Neural crest cell (in vitro differentiated cells): ENCODE measurements around the gene MICAL2. TPM values are rescaled to one million over a fixed set of nuclear protein-coding genes. Genes with fewer than 3 reads are reported as not detected.
A peak's percentile ranks its signal among the peaks of the same experiment; 100 is the strongest.

Experiments
- DNase-seq: peaks from one replicate; pipeline ENCODE4 v3.0.0; 2021; ENCODE audit warnings: low read depth, mixed read lengths, low spot score
- H3K27ac Mint-ChIP-seq: one replicate; pipeline ENCODE4 v1.8.0; 2021; ENCODE audit warnings: mild to moderate bottlenecking, mixed read lengths; ENCODE audit not compliant: unreplicated experiment
- H3K27me3 Mint-ChIP-seq: 2 replicates; pipeline ENCODE4 v1.8.0; 2021; ENCODE audit warnings: low read depth, mild to moderate bottlenecking, mixed read lengths
- H3K36me3 Mint-ChIP-seq: 2 replicates; pipeline ENCODE4 v1.8.0; 2021; ENCODE audit warnings: low read depth, mild to moderate bottlenecking, mixed read lengths
- H3K4me1 Mint-ChIP-seq: 2 replicates; pipeline ENCODE4 v1.8.0; 2021; ENCODE audit warnings: mixed read lengths
- H3K4me3 Mint-ChIP-seq: one replicate; pipeline ENCODE4 v1.8.0; 2021; ENCODE audit warnings: mild to moderate bottlenecking, mixed read lengths
- H3K9me3 Mint-ChIP-seq: 2 replicates; pipeline ENCODE4 v1.8.0; 2021; ENCODE audit warnings: mixed read lengths
- CTCF ChIP-seq: fragments of 200-600 bp; sonication (generic); conservative IDR thresholded peaks from 2 replicates; pipeline ENCODE4 v1.5.0; 2021; ENCODE audit warnings: antibody characterized with exemption, mild to moderate bottlenecking
- total RNA-seq: library from RNA; stranded (reverse); gene quantifications from 2 replicates; pipeline ENCODE4 v1.2.1, GENCODE V29; 2021

Gene MICAL2
- total RNA-seq, 1 donor from 2014 or later, result 1.1 TPM

DNA sequence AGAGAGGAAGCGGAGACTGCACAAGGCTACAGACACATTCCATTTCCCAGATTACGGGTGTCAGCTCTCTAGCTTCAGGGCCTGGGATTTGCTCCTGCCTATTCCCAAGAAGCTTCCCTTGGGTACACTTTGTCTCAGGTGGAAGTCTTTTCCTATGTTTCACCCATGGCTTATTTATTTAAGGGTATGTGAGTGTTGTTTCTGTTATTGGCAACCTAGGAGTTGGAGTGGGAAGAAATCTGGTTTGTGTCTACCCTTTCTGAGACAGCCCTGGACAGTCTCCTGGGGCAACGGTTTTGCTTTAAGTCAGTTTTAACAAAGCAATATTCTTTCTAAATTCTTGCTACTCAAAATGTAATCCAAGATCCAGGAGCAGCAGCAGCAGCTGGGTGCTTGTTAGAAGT is 127.0 kb downstream of the MICAL2 start:
- H3K4me3 Mint-ChIP-seq, result no peak overlapping the region
- no peaks in the 10 kb centered on the region for H3K27me3 Mint-ChIP-seq
- no peaks in the 10 kb centered on the region for H3K36me3 Mint-ChIP-seq
- H3K9me3 Mint-ChIP-seq, result no peaks in the 10 kb centered on the region
- peaks cover 10% of the 10 kb centered on the region for H3K4me1 Mint-ChIP-seq
- DNase-seq, result no peak
- no peak overlapping the region for H3K27ac Mint-ChIP-seq
- TF ChIP-seq CTCF, result no peak

- H3K9me3 Mint-ChIP-seq, result no peaks in the 10 kb centered on the region
- H3K27me3 Mint-ChIP-seq, result no peaks in the 10 kb centered on the region
- H3K4me1 Mint-ChIP-seq, result peaks cover 10% of the 10 kb centered on the region
- no peaks in the 10 kb centered on the region for H3K36me3 Mint-ChIP-seq
- DNase-seq, result no peak
- TF ChIP-seq CTCF, result no peak
- no peak overlapping the region for H3K4me3 Mint-ChIP-seq
- no peak overlapping the region for H3K27ac Mint-ChIP-seq
These were observed 128.0 kb downstream of the MICAL2 start for GRCh38 chr11:12238420-12238819.

- no peak overlapping the region for H3K27ac Mint-ChIP-seq
These were observed 129.0 kb downstream of the MICAL2 start for GRCh38 chr11:12239396-12239795.

GRCh38 chr11:12239804-12240371 is 129.5 kb downstream of the MICAL2 start:
- Mint-ChIP-seq H3K36me3 (no peaks in the 10 kb centered on the region), H3K27me3 (no peaks in the 10 kb centered on the region), H3K4me3 (no peak overlapping the region), H3K27ac (no peak overlapping the region), H3K9me3 (no peaks in the 10 kb centered on the region), H3K4me1 (peaks cover 6% of the 10 kb centered on the region)
- DNase-seq, result no peak
- no peak for TF ChIP-seq CTCF

More at GRCh38 chr11:12239396-12239795, 129.0 kb downstream of the MICAL2 start:
- Mint-ChIP-seq H3K9me3 (no peaks in the 10 kb centered on the region), H3K36me3 (no peaks in the 10 kb centered on the region), H3K4me1 (peaks cover 9% of the 10 kb centered on the region), H3K27me3 (no peaks in the 10 kb centered on the region), H3K4me3 (no peak overlapping the region)
- no peak for TF ChIP-seq CTCF
- no peak for DNase-seq

GRCh38 chr11:12240677-12241076 is 130.3 kb downstream of the MICAL2 start:
- peaks cover 6% of the 10 kb centered on the region for H3K4me1 Mint-ChIP-seq
- no peak overlapping the region for H3K4me3 Mint-ChIP-seq
- no peak for TF ChIP-seq CTCF
- H3K9me3 Mint-ChIP-seq, result no peaks in the 10 kb centered on the region
- H3K36me3 Mint-ChIP-seq, result no peaks in the 10 kb centered on the region
- H3K27ac Mint-ChIP-seq, result peak overlapping the region; percentile 77
- no peak for DNase-seq
- H3K27me3 Mint-ChIP-seq, result no peaks in the 10 kb centered on the region

DNA sequence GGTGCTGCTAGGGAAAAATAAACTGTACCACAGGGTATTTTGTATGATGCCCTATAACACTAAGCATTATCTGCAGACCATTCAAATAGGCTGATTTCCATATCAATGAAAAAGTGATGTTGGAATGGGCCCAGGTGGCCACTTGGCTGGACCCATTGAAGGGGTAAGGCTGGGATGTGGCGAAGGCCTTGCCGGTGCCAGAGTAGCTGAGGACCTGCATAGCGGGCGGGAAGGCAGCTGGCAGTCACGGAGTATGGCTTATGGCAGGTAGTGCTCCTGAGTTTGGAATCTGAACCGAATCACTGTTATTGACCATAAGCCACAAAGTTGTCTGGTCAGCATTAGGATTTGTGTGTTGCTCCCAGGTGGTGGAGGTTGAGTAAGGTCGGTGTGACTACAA is 131.0 kb downstream of the MICAL2 start:
- no peak for DNase-seq
- no peaks in the 10 kb centered on the region for H3K27me3 Mint-ChIP-seq
- H3K27ac Mint-ChIP-seq, result no peak overlapping the region
- no peaks in the 10 kb centered on the region for H3K9me3 Mint-ChIP-seq
- TF ChIP-seq CTCF, result no peak
- H3K4me3 Mint-ChIP-seq, result no peak overlapping the region
- no peaks in the 10 kb centered on the region for H3K36me3 Mint-ChIP-seq
- peaks cover 4% of the 10 kb centered on the region for H3K4me1 Mint-ChIP-seq
